ENCODE results near the gene BTN2A1. TPM values are rescaled to one million over a fixed set of nuclear protein-coding genes. Genes with fewer than 3 reads are reported as not detected.
"Not testable (repeated sequence)": the region's sequence is repeated elsewhere in the genome, so short reads cannot be mapped to it uniquely, and the experiment has no call there.

BTN2A1 gene
- polyA plus RNA-seq (ENCODE audit: insufficient read length in 3 of 3), result 10 to 100 TPM; 31.5 to 34.3 (median 31.8) TPM

GRCh38 chr6:26457806-26458688 lies at the start of gene BTN2A1:
TSS of gene BTN2A1 (plus strand) at chr6:26457955. CDS start at chr6:26458637, 682 bp downstream.
- peak in 2 of 3 donors; percentile 82 to 90 for DNase-seq (ENCODE audit: low read depth in 3 of 3, low spot score in 2 of 3)

- DNase-seq (ENCODE audit: low read depth in 3 of 3, low spot score in 2 of 3), result no peak
Measured at GRCh38 chr6:26408828-26409730, 48.7 kb upstream of the BTN2A1 start.

GRCh38 chr6:26411751-26412150 lies 46.0 kb upstream of the BTN2A1 start:
- DNase-seq (ENCODE audit: low read depth in 3 of 3, low spot score in 2 of 3), result no peak

GRCh38 chr6:26412228-26412627 lies 45.5 kb upstream of the BTN2A1 start:
- DNase-seq (ENCODE audit: low read depth in 3 of 3, low spot score in 2 of 3), result no peak

- DNase-seq (ENCODE audit: low read depth in 3 of 3, low spot score in 2 of 3), result no peak
Measured at GRCh38 chr6:26412954-26413353, 44.8 kb upstream of the BTN2A1 start.

GRCh38 chr6:26414281-26414680 lies 43.5 kb upstream of the BTN2A1 start:
- DNase-seq (ENCODE audit: low read depth in 3 of 3, low spot score in 2 of 3), result no peak

- no peak for DNase-seq (ENCODE audit: low read depth in 3 of 3, low spot score in 2 of 3)
Measured at GRCh38 chr6:26415036-26415614, 42.6 kb upstream of the BTN2A1 start.

- no peak for DNase-seq (ENCODE audit: low read depth in 3 of 3, low spot score in 2 of 3)
Measured at GRCh38 chr6:26415791-26416190, 42.0 kb upstream of the BTN2A1 start.

- no peak for DNase-seq (ENCODE audit: low read depth in 3 of 3, low spot score in 2 of 3)
Measured at GRCh38 chr6:26416288-26416687, 41.5 kb upstream of the BTN2A1 start.

- DNase-seq (ENCODE audit: low read depth in 3 of 3, low spot score in 2 of 3), result not testable (repeated sequence)
Measured at GRCh38 chr6:26418077-26418476, 39.7 kb upstream of the BTN2A1 start.

- DNase-seq (ENCODE audit: low read depth in 3 of 3, low spot score in 2 of 3), result not testable (repeated sequence)
Measured at GRCh38 chr6:26418795-26419194, 39.0 kb upstream of the BTN2A1 start.

- DNase-seq (ENCODE audit: low read depth in 3 of 3, low spot score in 2 of 3), result peak in 2 of 3 donors; percentile 48 to 55
Measured at GRCh38 chr6:26420688-26421171, 37.0 kb upstream of the BTN2A1 start.

- peak; percentile 84 to 89 (median 89) for DNase-seq (ENCODE audit: low read depth in 3 of 3, low spot score in 2 of 3)
Measured at GRCh38 chr6:26421259-26422144, 36.3 kb upstream of the BTN2A1 start.

GRCh38 chr6:26422329-26422728 lies 35.4 kb upstream of the BTN2A1 start:
- DNase-seq (ENCODE audit: low read depth in 3 of 3, low spot score in 2 of 3), result no peak

- no peak for DNase-seq (ENCODE audit: low read depth in 3 of 3, low spot score in 2 of 3)
Measured at GRCh38 chr6:26426691-26427450, 30.9 kb upstream of the BTN2A1 start.

- DNase-seq (ENCODE audit: low read depth in 3 of 3, low spot score in 2 of 3), result no peak
Measured at GRCh38 chr6:26427451-26427809, 30.3 kb upstream of the BTN2A1 start.

- no peak for DNase-seq (ENCODE audit: low read depth in 3 of 3, low spot score in 2 of 3)
Measured at GRCh38 chr6:26428206-26428605, 29.5 kb upstream of the BTN2A1 start.

GRCh38 chr6:26430787-26431186 lies 27.0 kb upstream of the BTN2A1 start:
- no peak for DNase-seq (ENCODE audit: low read depth in 3 of 3, low spot score in 2 of 3)
